ENCODE data around the gene C1QC. TPM values are rescaled to one million over a fixed set of nuclear protein-coding genes. Genes with fewer than 3 reads are reported as not detected.
A peak's percentile ranks its signal among the peaks of the same experiment; 100 is the strongest.

C1QC gene
- total and polyA plus RNA-seq, 4 donors, result 41.3 to 554 (median 230) TPM

- DNase-seq (no peak), ATAC-seq (ENCODE audit: insufficient read depth, low FRiP score) (no peak)
- Histone ChIP-seq H3K4me1 (ENCODE audit: control insufficient read depth in 5 of 5, insufficient read depth in 5 of 5, low read length in 5 of 5) (no peaks in the 10 kb centered on the region), H3K4me3 (no peak overlapping the region), H3K27ac (ENCODE audit: low read depth in 1 of 2, low read length in 1 of 2) (no peak overlapping the region), H3K27me3 (ENCODE audit: control insufficient read depth in 3 of 3, insufficient read depth in 3 of 3, low read length in 2 of 3) (peaks cover 3 to 25% (median 7%) of the 10 kb centered on the region in 3 donors), H3K36me3 (ENCODE audit: control insufficient read depth in 4 of 4, insufficient read depth in 4 of 4, low read length in 4 of 4) (no peaks in the 10 kb centered on the region), H3K9ac (ENCODE audit: insufficient read depth in 1 of 2, low read length in 2 of 2) (no peak overlapping the region), H3K9me3 (ENCODE audit: control insufficient read depth in 4 of 4, insufficient read depth in 3 of 4, low read length in 3 of 4) (no peaks in the 10 kb centered on the region)
- no peak for TF ChIP-seq CTCF (IDR thresholded peaks at IDR 0.05; ENCODE audit: control extremely low read depth, extremely low read depth)
- 42 to 47% methylated on average over 12 of the region's 12 CpGs for WGBS, 2 donors
These were observed 23.6 kb upstream of the C1QC start for GRCh38 chr1:22619798-22620197.

- Histone ChIP-seq H3K9ac (ENCODE audit: insufficient read depth in 1 of 2, low read length in 2 of 2) (no peak overlapping the region), H3K9me3 (ENCODE audit: control insufficient read depth in 4 of 4, insufficient read depth in 3 of 4, low read length in 3 of 4) (peaks cover 0 to 2% (median 0%) of the 10 kb centered on the region in 4 donors), H3K27ac (ENCODE audit: low read depth in 1 of 2, low read length in 1 of 2) (no peak overlapping the region), H3K27me3 (ENCODE audit: control insufficient read depth in 3 of 3, insufficient read depth in 3 of 3, low read length in 2 of 3) (peaks cover 0 to 28% (median 13%) of the 10 kb centered on the region in 3 donors), H3K4me3 (no peak overlapping the region), H3K4me1 (ENCODE audit: control insufficient read depth in 5 of 5, insufficient read depth in 5 of 5, low read length in 5 of 5) (no peaks in the 10 kb centered on the region), H3K36me3 (ENCODE audit: control insufficient read depth in 4 of 4, insufficient read depth in 4 of 4, low read length in 4 of 4) (no peaks in the 10 kb centered on the region)
- ATAC-seq (ENCODE audit: insufficient read depth, low FRiP score), result no peak
- 45 to 58% methylated on average over 4 of the region's 4 CpGs for WGBS, 2 donors
- no peak for DNase-seq
- no peak for TF ChIP-seq CTCF (IDR thresholded peaks at IDR 0.05; ENCODE audit: control extremely low read depth, extremely low read depth)
These were observed 21.7 kb upstream of the C1QC start for GRCh38 chr1:22621761-22622160.

DNA sequence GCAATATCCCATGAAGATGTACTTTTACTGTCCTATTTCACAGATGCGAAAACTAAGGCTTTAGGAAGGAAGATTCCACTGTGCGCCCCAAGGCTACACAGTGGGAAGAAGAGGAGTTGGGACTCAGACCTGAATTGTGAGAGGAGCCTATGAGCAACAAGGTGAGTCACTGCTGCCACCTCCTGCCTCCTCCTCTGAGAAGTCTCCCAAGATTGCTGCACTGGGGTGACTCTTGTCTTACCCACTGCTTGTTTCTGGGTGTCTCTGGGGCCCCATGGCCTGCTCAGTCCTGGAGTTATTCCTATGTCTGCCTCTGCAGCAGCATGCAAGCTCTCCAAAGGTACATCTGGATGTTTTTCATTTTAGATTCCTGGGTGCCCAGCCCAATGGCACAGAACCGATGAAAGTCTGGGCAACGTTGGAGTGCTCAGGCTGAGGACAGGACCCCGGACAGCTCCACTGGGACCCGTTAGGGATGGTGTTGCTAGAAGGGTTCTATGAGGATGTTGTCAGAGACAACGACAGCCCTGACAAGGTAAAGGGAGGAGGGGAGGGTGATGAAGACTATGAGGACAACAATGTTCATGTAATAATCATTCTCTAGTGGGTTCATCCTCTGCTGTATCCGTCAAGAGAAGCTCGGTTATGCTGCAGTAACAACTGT lies 18.0 kb upstream of the C1QC start:
- peaks cover 0 to 5% (median 0%) of the 10 kb centered on the region in 4 donors for H3K9me3 ChIP-seq (ENCODE audit: control insufficient read depth in 4 of 4, insufficient read depth in 3 of 4, low read length in 3 of 4)
- H3K4me3 ChIP-seq, result no peak overlapping the region
- TF ChIP-seq CTCF (IDR thresholded peaks at IDR 0.05; ENCODE audit: control extremely low read depth, extremely low read depth), result no peak
- DNase-seq, result peak; percentile 19 to 47 (median 21)
- H3K9ac ChIP-seq (ENCODE audit: insufficient read depth in 1 of 2, low read length in 2 of 2), result no peak overlapping the region
- WGBS, 2 donors, result 37 to 41% methylated on average over 9 of the region's 9 CpGs
- peaks cover 0 to 14% (median 9%) of the 10 kb centered on the region in 3 donors for H3K27me3 ChIP-seq (ENCODE audit: control insufficient read depth in 3 of 3, insufficient read depth in 3 of 3, low read length in 2 of 3)
- no peak for ATAC-seq (ENCODE audit: insufficient read depth, low FRiP score)
- no peak overlapping the region for H3K27ac ChIP-seq (ENCODE audit: low read depth in 1 of 2, low read length in 1 of 2)
- no peaks in the 10 kb centered on the region for H3K36me3 ChIP-seq (ENCODE audit: control insufficient read depth in 4 of 4, insufficient read depth in 4 of 4, low read length in 4 of 4)
- no peaks in the 10 kb centered on the region for H3K4me1 ChIP-seq (ENCODE audit: control insufficient read depth in 5 of 5, insufficient read depth in 5 of 5, low read length in 5 of 5)
